Esophagus squamous epithelium (tissue), 5 donors: ENCODE data around the gene ETV7. TPM values are rescaled to one million over a fixed set of nuclear protein-coding genes. Genes with fewer than 3 reads are reported as not detected.

Experiments used
- DNase-seq: peaks from one replicate; lab custom pipeline; 2025; lab: John Stamatoyannopoulos, UW
- H3K27ac ChIP-seq, 4 donors: fragments of 200-600 bp; sonication (generic); one replicate each; pipeline ENCODE4 v1.5.1; 2016 to 2019; ENCODE audit warnings: mild to moderate bottlenecking in 1 of 4
- H3K27me3 ChIP-seq, 4 donors: fragments of 200-600 bp; sonication (generic); 1 replicate in 3 of 4; 2 replicates in 1 of 4; pipeline versions ENCODE4 v1.5.1 to v1.6.0; 2017 to 2021; ENCODE audit warnings: antibody characterized with exemption in 1 of 4
- H3K36me3 ChIP-seq, 3 donors: fragments of 200-600 bp; sonication (generic); one replicate each; pipeline ENCODE4 v1.5.1; 2016 to 2019
- H3K4me1 ChIP-seq, 3 donors: fragments of 200-600 bp; sonication (generic); one replicate each; pipeline ENCODE4 v1.5.1; 2017 to 2019
- H3K4me3 ChIP-seq, 4 donors: fragments of 200-600 bp; sonication (generic); 1 replicate in 3 of 4; 2 replicates in 1 of 4; pipeline ENCODE4 v1.5.1; 2016 to 2019; ENCODE audit warnings: mild to moderate bottlenecking in 2 of 4, moderate library complexity in 1 of 4
- H3K9me3 ChIP-seq, 3 donors: fragments of 200-600 bp; sonication (generic); one replicate each; pipeline ENCODE4 v1.5.1; 2016 to 2019
- POLR2A ChIP-seq, 4 donors: fragments of 450-650 bp; IDR thresholded peaks; one replicate each; pipeline ENCODE4 v1.6.1; 2017; ENCODE audit warnings: antibody characterized with exemption in 4 of 4, mild to moderate bottlenecking in 4 of 4, moderate library complexity in 3 of 4
- WGBS, 2 donors: methylation state at CpG; one replicate each; pipeline ENCODE4 v1.1.5; 2018; 5-methylcytosine and 5-hydroxymethylcytosine counted together
- intact Hi-C: fragments of 100-400 bp; cut with DNase I; formaldehyde crosslinking; loops from one replicate; pipeline ENCODE4 v1.15.0; 2022
- total RNA-seq, 4 donors: library from RNA; depleted of rRNA; stranded (reverse); fragments of >200 nt; gene quantifications; one replicate each; pipeline ENCODE4 v1.1.0, GENCODE V29; 2016
- TF ChIP-seq, protein P1 (sequence below), 6 experiments: fragments of 450-650 bp in 4 of 6; fragments of 200-600 bp in 2 of 6; sonication (generic) in 2 of 6; IDR thresholded peaks; one replicate each; pipeline ENCODE4 v1.5.1; 2016 to 2019; ENCODE audit warnings: antibody characterized with exemption in 6 of 6, mild to moderate bottlenecking in 4 of 6, moderate library complexity in 4 of 6
- donor health status: DM: yes; HTN: yes; CAD: no.

The ETV7 gene
- 1 to 10 TPM; 1.3 to 7.3 (median 2.3) TPM for total RNA-seq

DNA sequence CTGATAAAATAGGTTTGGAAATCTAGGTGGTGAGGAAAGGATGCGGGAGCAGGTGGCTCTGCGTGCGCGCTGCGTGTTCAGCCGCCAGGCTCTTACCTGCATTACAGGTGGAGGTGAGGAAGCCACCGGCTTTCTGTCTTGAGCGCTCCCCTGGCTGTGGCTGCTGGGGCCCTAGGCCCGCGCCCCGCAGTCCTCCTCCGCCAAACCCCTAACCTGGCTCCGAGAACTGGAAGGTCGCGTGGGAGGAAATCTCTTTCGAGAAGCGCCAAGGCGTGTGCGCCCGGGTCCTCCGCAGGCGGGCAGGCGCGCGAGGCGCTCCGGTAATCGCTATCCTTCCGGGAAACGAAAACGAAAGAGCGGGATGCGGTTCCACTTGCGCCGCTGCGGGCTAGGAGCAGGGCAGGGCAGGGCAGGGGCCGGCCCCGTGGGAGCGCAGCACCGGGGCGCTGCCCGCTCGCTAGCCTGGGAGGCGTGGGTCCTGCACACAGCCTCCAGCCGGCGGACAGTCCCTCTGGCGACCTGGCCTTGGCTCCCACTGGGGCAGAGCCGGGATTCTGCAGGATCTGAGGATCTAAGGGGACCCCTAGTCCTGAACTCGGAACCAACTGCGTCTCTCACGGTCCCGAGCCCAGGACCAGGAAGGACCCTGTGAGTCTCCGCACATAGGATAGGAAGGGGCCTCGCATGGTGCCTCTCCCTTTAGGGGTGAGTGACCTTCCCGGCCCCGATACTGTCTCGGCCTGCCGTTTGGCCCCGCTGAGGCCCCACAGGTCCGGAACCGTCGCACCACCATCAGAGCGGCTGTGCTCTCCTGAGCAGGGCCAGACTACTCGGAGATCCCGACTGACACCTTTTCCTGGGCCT lies at the start of gene ETV7:
TSS of gene ETV7 (minus strand) at position 230 of the 864 bp plus-strand sequence. CDS start at position 102, 128 bp downstream.
- Histone ChIP-seq H3K27me3 (no peaks in the 10 kb centered on the region), H3K9me3 (no peaks in the 10 kb centered on the region), H3K4me1 (peaks cover 13 to 25% (median 18%) of the 10 kb centered on the region in 3 donors), H3K4me3 (peak within 1 kb of the TSS; percentile 48 to 85 (median 64)), H3K27ac (peak within 1 kb of the TSS; percentile 53 to 67 (median 62)), H3K36me3 (no peaks in the 10 kb centered on the region)
- intact Hi-C loops, result no loop called here
- no peak for TF ChIP-seq POLR2A (IDR thresholded peaks at IDR 0.05)
- TF ChIP-seq, protein P1, sequence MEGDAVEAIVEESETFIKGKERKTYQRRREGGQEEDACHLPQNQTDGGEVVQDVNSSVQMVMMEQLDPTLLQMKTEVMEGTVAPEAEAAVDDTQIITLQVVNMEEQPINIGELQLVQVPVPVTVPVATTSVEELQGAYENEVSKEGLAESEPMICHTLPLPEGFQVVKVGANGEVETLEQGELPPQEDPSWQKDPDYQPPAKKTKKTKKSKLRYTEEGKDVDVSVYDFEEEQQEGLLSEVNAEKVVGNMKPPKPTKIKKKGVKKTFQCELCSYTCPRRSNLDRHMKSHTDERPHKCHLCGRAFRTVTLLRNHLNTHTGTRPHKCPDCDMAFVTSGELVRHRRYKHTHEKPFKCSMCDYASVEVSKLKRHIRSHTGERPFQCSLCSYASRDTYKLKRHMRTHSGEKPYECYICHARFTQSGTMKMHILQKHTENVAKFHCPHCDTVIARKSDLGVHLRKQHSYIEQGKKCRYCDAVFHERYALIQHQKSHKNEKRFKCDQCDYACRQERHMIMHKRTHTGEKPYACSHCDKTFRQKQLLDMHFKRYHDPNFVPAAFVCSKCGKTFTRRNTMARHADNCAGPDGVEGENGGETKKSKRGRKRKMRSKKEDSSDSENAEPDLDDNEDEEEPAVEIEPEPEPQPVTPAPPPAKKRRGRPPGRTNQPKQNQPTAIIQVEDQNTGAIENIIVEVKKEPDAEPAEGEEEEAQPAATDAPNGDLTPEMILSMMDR (IDR thresholded peaks at IDR 0.05), result peak in 1 of 6 experiments; percentile 22
- 14 to 19% methylated on average over 8 to 13 of the region's 65 CpGs for WGBS, 2 donors
- DNase-seq, result no peak

DNA sequence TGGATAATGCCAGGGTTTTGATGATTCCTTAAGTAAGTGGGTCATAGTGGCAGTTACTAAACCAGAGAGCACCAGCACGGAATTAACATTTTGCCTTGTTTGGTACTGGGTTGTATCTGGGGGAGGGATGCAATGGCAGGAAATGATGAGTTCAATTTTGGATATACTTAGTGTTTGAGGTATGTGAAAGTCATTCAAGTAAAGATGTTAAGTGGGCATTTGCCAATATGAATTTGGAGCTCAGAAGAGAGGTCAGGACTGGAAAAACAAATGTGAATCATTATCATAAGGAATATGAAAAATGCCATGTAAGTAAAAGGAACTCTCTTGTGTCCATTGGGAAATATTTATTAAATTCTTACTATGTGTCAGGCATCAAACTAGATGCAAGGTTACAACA lies 49.0 kb upstream of the ETV7 start:
- no peaks in the 10 kb centered on the region for H3K9me3 ChIP-seq
- peaks cover 0 to 8% (median 5%) of the 10 kb centered on the region in 3 donors for H3K4me1 ChIP-seq
- intact Hi-C loops, result loop anchor here (10.0 kb wide), 1 partner anchor 238 kb away; the partner anchor contains the start of gene CDKN1A
- H3K36me3 ChIP-seq, result no peaks in the 10 kb centered on the region
- no peak overlapping the region for H3K4me3 ChIP-seq
- no peak for DNase-seq
- TF ChIP-seq, protein P1 (IDR thresholded peaks at IDR 0.05), result no peak
- no peak for TF ChIP-seq POLR2A (IDR thresholded peaks at IDR 0.05)
- H3K27ac ChIP-seq, result no peak overlapping the region
- WGBS, 2 donors, result 72 to 90% methylated on average over 1 of the region's 1 CpG
- no peaks in the 10 kb centered on the region for H3K27me3 ChIP-seq

DNA sequence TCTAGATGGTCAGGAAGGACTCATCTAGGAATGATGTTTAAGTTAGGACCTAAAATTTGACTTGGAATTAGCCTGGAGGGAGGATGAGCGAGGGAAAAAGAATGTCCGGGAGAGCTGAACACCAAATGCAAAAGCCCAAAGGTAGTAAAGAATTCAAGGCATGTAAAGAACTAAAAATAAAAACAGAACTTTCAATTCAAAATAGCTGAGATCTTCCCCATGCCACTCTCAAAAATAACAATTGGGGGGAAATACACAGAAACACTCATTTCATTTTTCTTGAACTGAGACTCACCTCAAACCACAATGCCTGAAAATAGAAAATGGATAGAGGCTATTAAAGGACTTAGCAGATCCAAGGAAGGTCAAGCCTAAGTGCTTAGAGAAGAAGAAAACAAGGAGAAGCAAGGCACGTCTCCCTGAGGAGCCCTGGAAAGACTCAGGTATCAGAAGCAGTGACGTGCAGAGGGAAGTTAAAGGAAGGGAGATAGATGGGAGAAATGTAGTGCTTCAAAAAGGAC lies 44.7 kb upstream of the ETV7 start:
- 72 to 74% methylated on average over 4 of the region's 4 CpGs for WGBS, 2 donors
- TF ChIP-seq, protein P1 (IDR thresholded peaks at IDR 0.05), result no peak
- no peak for TF ChIP-seq POLR2A (IDR thresholded peaks at IDR 0.05)
- Histone ChIP-seq H3K4me1 (no peaks in the 10 kb centered on the region), H3K27me3 (no peaks in the 10 kb centered on the region), H3K36me3 (no peaks in the 10 kb centered on the region), H3K27ac (no peak overlapping the region), H3K9me3 (no peaks in the 10 kb centered on the region), H3K4me3 (no peak overlapping the region)
- no peak for DNase-seq
- intact Hi-C loops, result loop anchor here (10.0 kb wide), 1 partner anchor 243 kb away; the partner anchor contains the start of gene CDKN1A

DNA sequence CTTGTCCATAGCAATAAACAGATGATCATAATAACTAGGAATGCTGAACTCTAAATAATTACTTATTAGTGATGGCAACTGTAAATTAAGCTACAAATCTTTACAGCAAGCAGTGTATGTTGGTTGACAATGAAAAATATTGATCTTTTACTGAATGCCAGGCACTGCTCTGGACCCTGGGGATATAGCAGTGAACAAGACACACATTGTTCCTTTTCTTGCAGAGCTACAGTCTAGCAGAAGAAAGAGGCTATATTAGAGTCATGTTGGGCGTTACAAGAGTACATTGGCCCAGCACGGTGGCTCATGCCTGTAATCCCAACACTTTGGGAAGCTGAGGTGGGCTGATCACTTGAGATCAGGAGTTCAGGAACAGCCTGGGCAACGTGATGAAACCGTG lies 43.7 kb upstream of the ETV7 start:
- WGBS, 2 donors, result 85 to 88% methylated on average over 4 of the region's 4 CpGs
- H3K9me3 ChIP-seq, result no peaks in the 10 kb centered on the region
- no peak overlapping the region for H3K27ac ChIP-seq
- DNase-seq, result no peak
- TF ChIP-seq, protein P1 (IDR thresholded peaks at IDR 0.05), result no peak
- TF ChIP-seq POLR2A (IDR thresholded peaks at IDR 0.05), result no peak
- no peaks in the 10 kb centered on the region for H3K4me1 ChIP-seq
- no peaks in the 10 kb centered on the region for H3K27me3 ChIP-seq
- no peaks in the 10 kb centered on the region for H3K36me3 ChIP-seq
- H3K4me3 ChIP-seq, result no peak overlapping the region
- intact Hi-C loops, result loop anchor here (10.0 kb wide), 1 partner anchor 244 kb away; the partner anchor contains the start of gene CDKN1A

DNA sequence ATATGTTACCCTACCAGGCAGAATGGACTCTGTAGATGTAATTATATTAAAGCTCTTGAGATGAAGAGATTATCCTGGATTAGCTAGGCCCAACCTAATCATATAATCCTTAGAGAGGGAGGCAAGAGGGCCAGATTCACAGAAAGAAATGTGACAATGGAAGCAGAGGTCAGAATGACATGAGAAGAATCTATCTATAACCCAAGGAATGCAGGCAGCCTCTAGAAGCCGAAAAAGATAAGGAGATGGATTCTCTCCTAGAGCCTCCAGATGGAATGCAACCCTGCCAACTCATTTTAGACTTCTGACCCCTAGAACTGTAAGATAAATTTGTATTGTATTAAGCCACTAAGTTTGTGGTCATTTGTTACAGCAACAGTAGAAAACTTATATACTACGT lies 42.9 kb upstream of the ETV7 start:
- no peak for TF ChIP-seq POLR2A (IDR thresholded peaks at IDR 0.05)
- TF ChIP-seq, protein P1 (IDR thresholded peaks at IDR 0.05), result no peak
- WGBS, 2 donors, result 81% methylated on average over 2 of the region's 2 CpGs
- Histone ChIP-seq H3K4me1 (peaks cover 0 to 4% (median 0%) of the 10 kb centered on the region in 3 donors), H3K27me3 (no peaks in the 10 kb centered on the region), H3K9me3 (no peaks in the 10 kb centered on the region), H3K27ac (no peak overlapping the region), H3K36me3 (no peaks in the 10 kb centered on the region), H3K4me3 (no peak overlapping the region)
- DNase-seq, result no peak
- intact Hi-C loops, result loop anchor here (10.0 kb wide), 1 partner anchor 244 kb away; the partner anchor contains the start of gene CDKN1A
